Measurements from ENCODE around the gene SMC1B. TPM values are rescaled to one million over a fixed set of nuclear protein-coding genes. Genes with fewer than 3 reads are reported as not detected.

SMC1B gene
- total and polyA plus RNA-seq, 10 donors: 0.06 to 0.12 (median 0.10) TPM; not detected in 7

- WGBS, 5 donors: 82 to 94% (median 90%) methylated on average over 7 of the region's 7 CpGs
- Histone ChIP-seq H3K36me3 (peaks cover 0 to 71% (median 36%) of the 10 kb centered on the region in 6 donors), H3K4me1 (peaks cover 0 to 37% (median 21%) of the 10 kb centered on the region in 6 donors), H3K27ac (peak overlapping the region in 1 of 8 donors; percentile 31), H3K4me3 (no peak overlapping the region), H3K9me3 (no peaks in the 10 kb centered on the region), H3K27me3 (replicated peaks in 1 of 7) (no peaks in the 10 kb centered on the region)
- intact Hi-C loops (cut with DNase I; ENCODE audit: low total_unique reads): no loop called here
- peak; percentile 23 for DNase-seq
- TF ChIP-seq POLR2A (IDR thresholded peaks at IDR 0.05) (no peak), CTCF (IDR thresholded peaks at IDR 0.05 in 8 of 11, conservative IDR thresholded peaks at IDR 0.05 in 3 of 11) (no peak), POLR2AphosphoS5 (IDR thresholded peaks at IDR 0.05) (no peak)
Observed at GRCh38 chr22:45323695-45324094, 89.7 kb downstream of the SMC1B start.

GRCh38 chr22:45322873-45323525 lies 90.4 kb downstream of the SMC1B start:
- Histone ChIP-seq H3K4me1 (peaks cover under 1 to 39% (median 26%) of the 10 kb centered on the region in 6 donors), H3K4me3 (no peak overlapping the region), H3K36me3 (peaks cover 0 to 64% (median 33%) of the 10 kb centered on the region in 6 donors), H3K9me3 (no peaks in the 10 kb centered on the region), H3K27ac (peak overlapping the region in 3 of 8 donors; percentile 5 to 31 (median 25)), H3K27me3 (replicated peaks in 1 of 7) (no peaks in the 10 kb centered on the region)
- TF ChIP-seq POLR2A (IDR thresholded peaks at IDR 0.05) (no peak), POLR2AphosphoS5 (IDR thresholded peaks at IDR 0.05) (no peak), CTCF (IDR thresholded peaks at IDR 0.05 in 8 of 11, conservative IDR thresholded peaks at IDR 0.05 in 3 of 11) (no peak)
- 89 to 96% (median 91%) methylated on average over 23 to 24 of the region's 24 CpGs for WGBS, 5 donors
- peak; percentile 18 for DNase-seq
- intact Hi-C loops (cut with DNase I; ENCODE audit: low total_unique reads): no loop called here

- peak overlapping the region in 3 of 8 donors; percentile 2 to 85 (median 84) for H3K27ac ChIP-seq
- peaks cover 0 to 52% (median 26%) of the 10 kb centered on the region in 6 donors for H3K36me3 ChIP-seq
- TF ChIP-seq CTCF (IDR thresholded peaks at IDR 0.05 in 8 of 11, conservative IDR thresholded peaks at IDR 0.05 in 3 of 11) (no peak), POLR2A (IDR thresholded peaks at IDR 0.05) (no peak), POLR2AphosphoS5 (IDR thresholded peaks at IDR 0.05) (no peak)
- WGBS, 5 donors: 70 to 87% (median 77%) methylated on average over 12 of the region's 12 CpGs
- H3K9me3 ChIP-seq: no peaks in the 10 kb centered on the region
- no peak overlapping the region for H3K4me3 ChIP-seq
- DNase-seq: peak; percentile 42
- no peaks in the 10 kb centered on the region for H3K27me3 ChIP-seq (replicated peaks in 1 of 7)
- intact Hi-C loops (cut with DNase I; ENCODE audit: low total_unique reads): no loop called here
- peaks cover 6 to 51% (median 38%) of the 10 kb centered on the region in 6 donors for H3K4me1 ChIP-seq
Observed at GRCh38 chr22:45321827-45322226, 91.6 kb downstream of the SMC1B start.

- no peak for TF ChIP-seq POLR2A (IDR thresholded peaks at IDR 0.05)
- TF ChIP-seq CTCF (IDR thresholded peaks at IDR 0.05 in 8 of 11, conservative IDR thresholded peaks at IDR 0.05 in 3 of 11): no peak
- H3K36me3 ChIP-seq: peaks cover 0 to 41% (median 22%) of the 10 kb centered on the region in 6 donors
- no peak for DNase-seq
- intact Hi-C loops (cut with DNase I; ENCODE audit: low total_unique reads): no loop called here
- H3K9me3 ChIP-seq: no peaks in the 10 kb centered on the region
- WGBS, 5 donors: 84 to 91% (median 88%) methylated on average over 9 of the region's 9 CpGs
- H3K4me3 ChIP-seq: no peak overlapping the region
- peak overlapping the region in 6 of 8 donors; percentile 79 to 92 (median 84) for H3K27ac ChIP-seq
- H3K27me3 ChIP-seq (replicated peaks in 1 of 7): no peaks in the 10 kb centered on the region
- H3K4me1 ChIP-seq: peaks cover 6 to 64% (median 39%) of the 10 kb centered on the region in 6 donors
Observed at GRCh38 chr22:45320357-45320976, 92.9 kb downstream of the SMC1B start.

Data from spleen (tissue), 11 donors.